Posterior cingulate gyrus (tissue), 11 donors: ENCODE data around the gene ANKRD16.
"Not testable (repeated sequence)": the region's sequence is repeated elsewhere in the genome, so short reads cannot be mapped to it uniquely, and the experiment has no call there.

Experiments used
- DNase-seq, 10 donors: peaks; one replicate each; pipeline versions ENCODE4 v3.0.0 to v3.0.0-alpha.2; 2020 to 2021; ENCODE audit warnings: mixed read lengths in 3 of 10
- intact Hi-C: fragments of 100-400 bp; cut with DNase I; formaldehyde crosslinking; loops from one replicate; pipeline ENCODE4 v1.15.1; 2023

Gene ANKRD16

GRCh38 chr10:5889624-5890451 is at the start of gene ANKRD16, which contains the start of gene FBH1:
Gene ANKRD16 (minus strand): TSS chr10:5889893. CDS start chr10:5889354, 539 bp downstream.
Gene FBH1 (plus strand): TSS chr10:5890243. CDS start chr10:5890346, 103 bp downstream.
- DNase-seq: peak; percentile 96 to 100 (median 98)
- intact Hi-C loops: loop anchor here (1.0 to 5.0 kb wide), 2 partner anchors 77 to 203 kb away; partner anchors contain the start of gene GDI2

- intact Hi-C loops: no loop called here
- peak in 2 of 10 donors; percentile 5 to 50 for DNase-seq
Observed at GRCh38 chr10:5938291-5938690, 48.6 kb upstream of the ANKRD16 start.

GRCh38 chr10:5937016-5937415 is 47.3 kb upstream of the ANKRD16 start:
- intact Hi-C loops: no loop called here
- peak in 2 of 10 donors; percentile 20 to 74 for DNase-seq

- intact Hi-C loops: no loop called here
- DNase-seq: peak in 2 of 10 donors; percentile 28 to 32
Observed at GRCh38 chr10:5935628-5936027, 45.9 kb upstream of the ANKRD16 start.

GRCh38 chr10:5933909-5934546 is 44.3 kb upstream of the ANKRD16 start:
- peak in 2 of 10 donors; percentile 18 to 19 for DNase-seq
- intact Hi-C loops: no loop called here

GRCh38 chr10:5932345-5932744 is 42.7 kb upstream of the ANKRD16 start:
- intact Hi-C loops: no loop called here
- peak in 1 of 10 donors; percentile 4 for DNase-seq

GRCh38 chr10:5930272-5930671 is 40.6 kb upstream of the ANKRD16 start:
- intact Hi-C loops: no loop called here
- peak in 2 of 10 donors; percentile 67 to 70 for DNase-seq

GRCh38 chr10:5929442-5929841 is 39.7 kb upstream of the ANKRD16 start:
- DNase-seq: peak in 2 of 10 donors; percentile 0 to 49
- intact Hi-C loops: loop anchor here (10.0 kb wide), 1 partner anchor 795 kb away; no protein-coding TSS in a partner anchor

GRCh38 chr10:5927306-5927705 is 37.6 kb upstream of the ANKRD16 start:
- DNase-seq: peak in 1 of 10 donors; percentile 10
- intact Hi-C loops: loop anchor here (10.0 kb wide), 1 partner anchor 797 kb away; no protein-coding TSS in a partner anchor

- intact Hi-C loops: loop anchor here (10.0 kb wide), 1 partner anchor 800 kb away; no protein-coding TSS in a partner anchor
- DNase-seq: peak in 1 of 10 donors; percentile 51
Observed at GRCh38 chr10:5924889-5925288, 35.2 kb upstream of the ANKRD16 start.

GRCh38 chr10:5921746-5922145 is 32.1 kb upstream of the ANKRD16 start:
- intact Hi-C loops: loop anchor here (10.0 kb wide), 1 partner anchor 803 kb away; no protein-coding TSS in a partner anchor
- peak in 1 of 10 donors; percentile 7 for DNase-seq

GRCh38 chr10:5919568-5919967 is 29.9 kb upstream of the ANKRD16 start:
- intact Hi-C loops: no loop called here
- DNase-seq: no peak

GRCh38 chr10:5918763-5919162 is 29.1 kb upstream of the ANKRD16 start:
- intact Hi-C loops: no loop called here
- DNase-seq: no peak

- intact Hi-C loops: no loop called here
- DNase-seq: peak in 2 of 10 donors; percentile 34 to 82
Observed at GRCh38 chr10:5917305-5917704, 27.6 kb upstream of the ANKRD16 start.

- intact Hi-C loops: no loop called here
- no peak for DNase-seq
Observed at GRCh38 chr10:5915451-5915850, 25.8 kb upstream of the ANKRD16 start.

- no peak for DNase-seq
- intact Hi-C loops: no loop called here
Observed at GRCh38 chr10:5913736-5914135, 24.0 kb upstream of the ANKRD16 start.

- no peak for DNase-seq
- intact Hi-C loops: no loop called here
Observed at GRCh38 chr10:5911670-5912069, 22.0 kb upstream of the ANKRD16 start.

- intact Hi-C loops: no loop called here
- no peak for DNase-seq
Observed at GRCh38 chr10:5910323-5911100, 20.8 kb upstream of the ANKRD16 start.

GRCh38 chr10:5908676-5909075 is 19.0 kb upstream of the ANKRD16 start:
- intact Hi-C loops, DNase-seq: not testable (repeated sequence)

GRCh38 chr10:5906651-5907050 is 17.0 kb upstream of the ANKRD16 start:
- intact Hi-C loops: no loop called here
- DNase-seq: no peak
